Measurements from ENCODE around the gene DNAJB6. TPM values are rescaled to one million over a fixed set of nuclear protein-coding genes. Genes with fewer than 3 reads are reported as not detected.
A peak's percentile ranks its signal among the peaks of the same experiment; 100 is the strongest.

Gene DNAJB6
- total and polyA plus RNA-seq, 7 donors: 71.5 to 145 (median 120) TPM

GRCh38 chr7:157299613-157300368 lies 37.0 kb upstream of the DNAJB6 start:
- no peaks in the 10 kb centered on the region for H3K36me3 ChIP-seq
- intact Hi-C loops (cut with DNase I): no loop called here
- no peaks in the 10 kb centered on the region for H3K9me3 ChIP-seq
- no peak for DNase-seq
- no peak overlapping the region for H3K27ac ChIP-seq
- no peaks in the 10 kb centered on the region for H3K4me1 ChIP-seq
- peaks cover 0 to 3% (median 0%) of the 10 kb centered on the region in 3 donors for H3K27me3 ChIP-seq
- no peak for TF ChIP-seq CTCF (IDR thresholded peaks at IDR 0.05)
- TF ChIP-seq POLR2AphosphoS5 (IDR thresholded peaks at IDR 0.05): no peak
- TF ChIP-seq EP300 (IDR thresholded peaks at IDR 0.05): no peak
- TF ChIP-seq POLR2A (IDR thresholded peaks at IDR 0.05): no peak
- 53 to 76% methylated on average over 37 of the region's 37 CpGs for WGBS, 2 donors
- H3K4me3 ChIP-seq: no peak overlapping the region

GRCh38 chr7:157300369-157300825 lies 36.4 kb upstream of the DNAJB6 start:
- intact Hi-C loops (cut with DNase I): no loop called here
- DNase-seq: no peak
- no peaks in the 10 kb centered on the region for H3K27me3 ChIP-seq
- H3K4me3 ChIP-seq: no peak overlapping the region
- H3K36me3 ChIP-seq: no peaks in the 10 kb centered on the region
- H3K4me1 ChIP-seq: no peaks in the 10 kb centered on the region
- WGBS, 2 donors: 84 to 86% methylated on average over 29 of the region's 29 CpGs
- no peak overlapping the region for H3K27ac ChIP-seq
- TF ChIP-seq CTCF (IDR thresholded peaks at IDR 0.05): no peak
- TF ChIP-seq EP300 (IDR thresholded peaks at IDR 0.05): no peak
- TF ChIP-seq POLR2A (IDR thresholded peaks at IDR 0.05): no peak
- TF ChIP-seq POLR2AphosphoS5 (IDR thresholded peaks at IDR 0.05): no peak
- H3K9me3 ChIP-seq: no peaks in the 10 kb centered on the region

- no peak for DNase-seq
- intact Hi-C loops (cut with DNase I): no loop called here
- 68 to 83% methylated on average over 10 of the region's 10 CpGs for WGBS, 2 donors
- TF ChIP-seq POLR2AphosphoS5 (IDR thresholded peaks at IDR 0.05) (no peak), POLR2A (IDR thresholded peaks at IDR 0.05) (no peak), EP300 (IDR thresholded peaks at IDR 0.05) (no peak), CTCF (IDR thresholded peaks at IDR 0.05) (no peak)
- Histone ChIP-seq H3K4me1 (no peaks in the 10 kb centered on the region), H3K36me3 (no peaks in the 10 kb centered on the region), H3K27ac (peak overlapping the region in 2 of 4 donors; percentile 20 to 34), H3K27me3 (no peaks in the 10 kb centered on the region), H3K4me3 (no peak overlapping the region), H3K9me3 (no peaks in the 10 kb centered on the region)
Observed at GRCh38 chr7:157301610-157302120, 35.1 kb upstream of the DNAJB6 start.

GRCh38 chr7:157306846-157307838 lies 29.7 kb upstream of the DNAJB6 start:
- H3K9me3 ChIP-seq: no peaks in the 10 kb centered on the region
- intact Hi-C loops (cut with DNase I): no loop called here
- WGBS, 2 donors: 83 to 86% methylated on average over 27 of the region's 27 CpGs
- no peak overlapping the region for H3K4me3 ChIP-seq
- H3K4me1 ChIP-seq: peaks cover 0 to 16% (median 10%) of the 10 kb centered on the region in 4 donors
- no peak for TF ChIP-seq POLR2AphosphoS5 (IDR thresholded peaks at IDR 0.05)
- TF ChIP-seq EP300 (IDR thresholded peaks at IDR 0.05): no peak
- TF ChIP-seq CTCF (IDR thresholded peaks at IDR 0.05): no peak
- no peak for TF ChIP-seq POLR2A (IDR thresholded peaks at IDR 0.05)
- no peaks in the 10 kb centered on the region for H3K36me3 ChIP-seq
- no peak for DNase-seq
- no peaks in the 10 kb centered on the region for H3K27me3 ChIP-seq
- no peak overlapping the region for H3K27ac ChIP-seq
